Activated T-cell treated with anti-CD3 and anti-CD28 coated beads for 24 hours (primary cell): ENCODE measurements around the gene HP1BP3.
A peak's percentile ranks its signal among the peaks of the same experiment; 100 is the strongest.
"Not testable (repeated sequence)": the region's sequence is repeated elsewhere in the genome, so short reads cannot be mapped to it uniquely, and the experiment has no call there.

ENCODE experiments used
- DNase-seq: peaks from one replicate; pipeline ENCODE4 v3.0.0-alpha.2; 2020; ENCODE audit warnings: low read depth

Gene HP1BP3

GRCh38 chr1:20787029-20787839 lies at the start of gene HP1BP3:
TSS of gene HP1BP3 (minus strand) at chr1:20787307. CDS start at chr1:20780440, 6,867 bp downstream.
- peak; percentile 80 for DNase-seq

- DNase-seq: no peak
Observed at GRCh38 chr1:20836230-20836629, 49.1 kb upstream of the HP1BP3 start.

GRCh38 chr1:20834780-20835179 lies 47.7 kb upstream of the HP1BP3 start:
- no peak for DNase-seq

- no peak for DNase-seq
Observed at GRCh38 chr1:20834192-20834591, 47.1 kb upstream of the HP1BP3 start.

GRCh38 chr1:20830378-20830777 lies 43.3 kb upstream of the HP1BP3 start:
- DNase-seq: no peak

- DNase-seq: no peak
Observed at GRCh38 chr1:20829946-20830345, 42.8 kb upstream of the HP1BP3 start.

GRCh38 chr1:20829531-20829930 lies 42.4 kb upstream of the HP1BP3 start:
- no peak for DNase-seq

- no peak for DNase-seq
Observed at GRCh38 chr1:20823845-20824244, 36.7 kb upstream of the HP1BP3 start.

GRCh38 chr1:20821466-20821865 lies 34.4 kb upstream of the HP1BP3 start:
- DNase-seq: no peak

GRCh38 chr1:20819818-20820217 lies 32.7 kb upstream of the HP1BP3 start:
- no peak for DNase-seq

GRCh38 chr1:20814534-20814871 lies 27.4 kb upstream of the HP1BP3 start:
- no peak for DNase-seq

- DNase-seq: no peak
Observed at GRCh38 chr1:20811916-20812315, 24.8 kb upstream of the HP1BP3 start.

- DNase-seq: no peak
Observed at GRCh38 chr1:20793236-20793635, 6.1 kb upstream of the HP1BP3 start.

GRCh38 chr1:20792196-20792595 lies 5.1 kb upstream of the HP1BP3 start:
- no peak for DNase-seq

- DNase-seq: no peak
Observed at GRCh38 chr1:20790785-20791184, 3.7 kb upstream of the HP1BP3 start.

GRCh38 chr1:20789598-20789997 lies 2.5 kb upstream of the HP1BP3 start:
- DNase-seq: not testable (repeated sequence)

GRCh38 chr1:20787840-20788795 lies 1.0 kb upstream of the HP1BP3 start:
- no peak for DNase-seq

GRCh38 chr1:20786253-20787028 lies 666 bp downstream of the HP1BP3 start:
- peak; percentile 95 for DNase-seq

GRCh38 chr1:20785907-20786252 lies 1.2 kb downstream of the HP1BP3 start:
- DNase-seq: peak; percentile 22

- DNase-seq: no peak
Observed at GRCh38 chr1:20775700-20776099, 11.4 kb downstream of the HP1BP3 start.

- no peak for DNase-seq
Observed at GRCh38 chr1:20771780-20772179, 15.3 kb downstream of the HP1BP3 start.

- DNase-seq: no peak
Observed at GRCh38 chr1:20770314-20771087, 16.6 kb downstream of the HP1BP3 start.
